SU-DHL-6 (cell line): ENCODE measurements around the gene CAP1.

Experiments
- H2AFZ ChIP-seq: fragments of 200-600 bp; sonication (generic); 2 replicates; pipeline ENCODE4 v1.6.1; 2014; ENCODE audit warnings: low read depth, mild to moderate bottlenecking, moderate library complexity, mixed read lengths, antibody characterized with exemption, low read length; ENCODE audit not compliant: severe bottlenecking
- H3F3A ChIP-seq: fragments of 200-600 bp; shearing (Covaris generic); 2 replicates; pipeline ENCODE4 v1.6.0; 2016; ENCODE audit warnings: antibody characterized with exemption, mild to moderate bottlenecking; ENCODE audit not compliant: insufficient read depth
- H3K27ac ChIP-seq: fragments of 200-600 bp; sonication (generic); 2 replicates; pipeline ENCODE4 v1.5.1; 2016; ENCODE audit warnings: low read depth, mild to moderate bottlenecking, low read length, moderate library complexity, mixed read lengths
- H3K27me3 ChIP-seq: fragments of 200-600 bp; sonication (generic), shearing (Covaris generic); 2 replicates; pipeline ENCODE4 v1.6.0; 2014; ENCODE audit warnings: mild to moderate bottlenecking, low read length
- H3K36me3 ChIP-seq: fragments of 200-600 bp; sonication (generic); 2 replicates; pipeline ENCODE4 v1.6.1; 2014; ENCODE audit warnings: mild to moderate bottlenecking, low read length, mixed read lengths
- H3K4me2 ChIP-seq: fragments of 300-600, 200-600 bp; shearing (Covaris generic), sonication (generic); 2 replicates; pipeline ENCODE4 v1.6.0; 2014; ENCODE audit warnings: low read length, low read depth, mild to moderate bottlenecking; ENCODE audit not compliant: poor library complexity, severe bottlenecking
- H3K4me3 ChIP-seq: fragments of 200-600 bp; sonication (generic); 2 replicates; pipeline ENCODE4 v1.5.1; 2014; ENCODE audit warnings: antibody characterized with exemption, low read length, mild to moderate bottlenecking, mixed read lengths; ENCODE audit not compliant: insufficient read depth, poor library complexity, severe bottlenecking
- H3K79me2 ChIP-seq: fragments of 200-600 bp; sonication (generic); 2 replicates; pipeline ENCODE4 v1.6.1; 2014; ENCODE audit warnings: mild to moderate bottlenecking, low read length, moderate library complexity; ENCODE audit not compliant: insufficient read depth
- H3K9ac ChIP-seq: fragments of 200-600 bp; sonication (generic); 2 replicates; pipeline ENCODE4 v1.7.0; 2014; ENCODE audit warnings: mild to moderate bottlenecking, low read length
- H3K9me2 ChIP-seq: fragments of 200-600 bp; sonication (generic); replicated peaks from 2 replicates; pipeline ENCODE4 v1.6.1; 2014; ENCODE audit warnings: low read length; ENCODE audit not compliant: insufficient read depth
- H3K9me3 ChIP-seq: fragments of 200-600 bp; sonication (generic); 2 replicates; pipeline ENCODE4 v1.6.1; 2014; ENCODE audit warnings: low read length, mixed read lengths; ENCODE audit not compliant: insufficient read depth
- H4K20me1 ChIP-seq: fragments of 200-600 bp; sonication (generic); 2 replicates; pipeline ENCODE4 v1.6.1; 2014; ENCODE audit warnings: low read depth, mild to moderate bottlenecking, antibody characterized with exemption, low read length, moderate library complexity, mixed read lengths
- CTCF ChIP-seq: fragments of 200-600 bp; sonication (generic); IDR thresholded peaks from one replicate; pipeline ENCODE4 v1.5.1; 2017; ENCODE audit warnings: antibody characterized with exemption, mild to moderate bottlenecking, low read length, moderate library complexity; ENCODE audit not compliant: insufficient read depth, poor library complexity, severe bottlenecking
- EZH2phosphoT487 ChIP-seq: fragments of 200-600 bp; sonication (generic), shearing (Covaris generic); conservative IDR thresholded peaks from 2 replicates; pipeline ENCODE4 v1.6.1; 2018; ENCODE audit warnings: mild to moderate bottlenecking, antibody characterized with exemption, low read length, moderate library complexity, mixed read lengths

Gene CAP1, protein sequence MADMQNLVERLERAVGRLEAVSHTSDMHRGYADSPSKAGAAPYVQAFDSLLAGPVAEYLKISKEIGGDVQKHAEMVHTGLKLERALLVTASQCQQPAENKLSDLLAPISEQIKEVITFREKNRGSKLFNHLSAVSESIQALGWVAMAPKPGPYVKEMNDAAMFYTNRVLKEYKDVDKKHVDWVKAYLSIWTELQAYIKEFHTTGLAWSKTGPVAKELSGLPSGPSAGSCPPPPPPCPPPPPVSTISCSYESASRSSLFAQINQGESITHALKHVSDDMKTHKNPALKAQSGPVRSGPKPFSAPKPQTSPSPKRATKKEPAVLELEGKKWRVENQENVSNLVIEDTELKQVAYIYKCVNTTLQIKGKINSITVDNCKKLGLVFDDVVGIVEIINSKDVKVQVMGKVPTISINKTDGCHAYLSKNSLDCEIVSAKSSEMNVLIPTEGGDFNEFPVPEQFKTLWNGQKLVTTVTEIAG

GRCh38 chr1:40040511-40041465, at the start of gene CAP1:
Gene CAP1 (plus strand): TSS chr1:40040729. CDS start chr1:40059347, 18,618 bp downstream.
- H3K4me3 ChIP-seq, result peak within 1 kb of the TSS; percentile 97
- H3K9ac ChIP-seq, result peak within 1 kb of the TSS; percentile 99
- H3K9me3 ChIP-seq, result no peaks in the 10 kb centered on the region
- no peaks in the 10 kb centered on the region for H3K27me3 ChIP-seq
- peak within 1 kb of the TSS; percentile 98 for H3K4me2 ChIP-seq
- H3K36me3 ChIP-seq, result peaks cover 5% of the 10 kb centered on the region; the same call in 1 of the 2 replicates
- H3K9me2 ChIP-seq, result no peaks in the 10 kb centered on the region
- H3F3A ChIP-seq, result peaks cover 24% of the 10 kb centered on the region
- no peaks in the 10 kb centered on the region; the same call in 1 of the 2 replicates for H4K20me1 ChIP-seq
- TF ChIP-seq CTCF (no peak), EZH2phosphoT487 (no peak)
- H3K79me2 ChIP-seq, result peaks cover 50% of the 10 kb centered on the region
- peak within 1 kb of the TSS; percentile 73 for H2AFZ ChIP-seq
- peak within 1 kb of the TSS; percentile 99 for H3K27ac ChIP-seq

- Histone ChIP-seq H3K27ac (no peak overlapping the region), H2AFZ (no peak overlapping the region), H3K9me2 (no peaks in the 10 kb centered on the region), H4K20me1 (no peaks in the 10 kb centered on the region), H3F3A (0 out of 2 replicates have a peak, but pooled peaks cover 6% of the 10 kb centered on the region), H3K79me2 (no peaks in the 10 kb centered on the region), H3K4me2 (no peak overlapping the region), H3K36me3 (no peaks in the 10 kb centered on the region), H3K4me3 (no peak overlapping the region), H3K27me3 (no peaks in the 10 kb centered on the region), H3K9me3 (no peaks in the 10 kb centered on the region), H3K9ac (no peak overlapping the region)
- TF ChIP-seq CTCF (no peak), EZH2phosphoT487 (no peak)
Observed at GRCh38 chr1:39992234-39992633, 48.3 kb upstream of the CAP1 start.

GRCh38 chr1:39992888-39993287, 47.6 kb upstream of the CAP1 start:
- no peak overlapping the region for H3K4me2 ChIP-seq
- H3K9ac ChIP-seq, result no peak overlapping the region
- H3K27me3 ChIP-seq, result no peaks in the 10 kb centered on the region
- no peaks in the 10 kb centered on the region for H4K20me1 ChIP-seq
- H3K27ac ChIP-seq, result no peak overlapping the region
- no peaks in the 10 kb centered on the region for H3K36me3 ChIP-seq
- H3K79me2 ChIP-seq, result no peaks in the 10 kb centered on the region
- no peaks in the 10 kb centered on the region for H3K9me3 ChIP-seq
- no peak overlapping the region for H3K4me3 ChIP-seq
- H3K9me2 ChIP-seq, result no peaks in the 10 kb centered on the region
- H2AFZ ChIP-seq, result no peak overlapping the region
- no peak for TF ChIP-seq EZH2phosphoT487
- TF ChIP-seq CTCF, result no peak
- H3F3A ChIP-seq, result 0 out of 2 replicates have a peak, but pooled peaks cover 6% of the 10 kb centered on the region
